RKO (cell line): Measurements from ENCODE around the gene TIMM23.

Source experiments
- DNase-seq: peaks from one replicate; pipeline ENCODE4 v3.0.0-alpha.2; 2016; ENCODE audit warnings: low spot score

The TIMM23 gene

DNA sequence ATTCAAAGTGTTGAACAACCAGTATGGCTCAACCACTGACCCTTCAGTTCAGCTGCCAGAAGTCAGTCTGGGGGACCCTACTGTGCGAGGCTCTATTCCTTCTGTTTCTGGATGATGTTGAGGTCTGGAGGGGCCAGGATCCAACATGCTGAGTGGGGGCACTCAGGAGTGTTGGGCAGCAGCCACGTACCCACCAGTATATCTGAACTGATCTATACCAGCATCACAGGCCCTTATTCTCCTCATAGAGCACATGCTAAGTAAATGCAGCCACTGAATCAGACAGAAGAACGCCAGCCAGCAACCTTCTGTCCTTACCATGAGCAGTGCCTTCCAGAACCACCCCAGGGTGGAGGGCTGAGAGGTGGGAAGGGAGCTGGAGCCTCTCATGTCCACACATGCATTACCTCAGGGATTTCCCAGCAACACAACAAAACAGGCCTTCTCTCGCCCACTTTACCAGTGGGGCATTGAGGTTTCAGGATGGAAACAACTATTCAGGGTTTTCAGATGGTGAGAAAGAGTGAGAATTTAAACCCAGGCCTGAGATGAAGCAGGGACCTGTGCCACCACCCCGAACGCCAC is 80.6 kb downstream of the TIMM23 start:
- DNase-seq = no peak
